ENCODE results near the gene GPR78. TPM values are rescaled to one million over a fixed set of nuclear protein-coding genes. Genes with fewer than 3 reads are reported as not detected.

Gene GPR78
- total RNA-seq, 1 donor from 2014 or later = 0.16 TPM

DNA sequence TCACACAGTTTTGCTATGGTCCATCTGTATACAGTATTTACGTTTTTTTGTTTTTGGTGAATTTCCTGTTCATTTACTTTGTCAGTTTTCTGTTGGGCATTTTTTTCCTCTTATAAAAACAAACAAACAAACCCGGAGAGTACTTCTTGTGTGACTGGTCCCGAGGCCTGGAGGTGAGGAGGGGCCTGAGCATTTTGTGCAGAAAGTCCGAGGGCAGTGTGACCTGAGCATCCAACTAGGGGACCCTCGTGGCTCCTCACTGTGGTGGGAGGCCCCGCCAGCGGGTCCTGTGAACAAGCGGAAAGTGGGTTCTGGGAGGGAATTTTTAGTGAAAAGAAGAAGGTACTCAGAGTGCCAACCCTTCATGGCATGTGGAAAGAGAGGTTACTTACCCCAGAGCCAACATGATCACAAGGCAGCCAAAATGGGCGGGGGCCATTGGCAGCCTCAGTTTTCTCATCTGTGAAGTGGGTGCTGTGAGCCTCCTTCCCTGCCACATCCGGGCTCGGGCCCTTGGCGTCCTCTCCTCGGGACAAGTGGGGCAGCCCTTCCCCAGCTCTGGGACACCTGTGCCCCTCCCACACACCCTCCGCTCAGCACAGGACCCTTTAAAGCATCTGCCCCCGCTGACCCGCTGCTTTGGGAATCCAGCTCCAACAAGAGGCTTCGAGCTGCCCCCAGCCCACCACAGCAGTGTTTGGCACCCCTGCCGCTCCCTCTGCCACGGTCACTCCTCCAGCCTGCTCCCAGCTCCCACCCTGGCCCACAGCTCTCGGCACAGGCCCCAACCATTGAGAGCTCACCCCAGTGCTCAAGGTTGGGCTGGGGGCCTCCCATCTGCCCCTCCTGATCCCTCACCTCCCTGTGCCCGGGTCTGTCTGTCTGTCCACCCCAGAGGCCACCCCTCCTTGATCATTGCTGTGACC, 22.8 kb upstream of the GPR78 start:
- no peak overlapping the region for H3K27ac Mint-ChIP-seq (ENCODE audit: unreplicated experiment)
- Histone ChIP-seq H3K9ac (ENCODE audit: low read length) (no peak overlapping the region), H3K4me1 (ENCODE audit: insufficient read depth, low read length) (peaks cover 8% of the 10 kb centered on the region), H2AFZ (ENCODE audit: low read depth, low read length) (no peak overlapping the region), H3K27ac (ENCODE audit: low read depth, low read length) (no peak overlapping the region), H3K4me2 (ENCODE audit: low read length) (no peak overlapping the region), H3K4me3 (ENCODE audit: insufficient read depth, low read depth, low read length) (no peak overlapping the region), H3K79me2 (ENCODE audit: insufficient read depth, low read length) (no peaks in the 10 kb centered on the region), H3K36me3 (ENCODE audit: insufficient read depth, low read length) (no peaks in the 10 kb centered on the region), H4K20me1 (ENCODE audit: insufficient read depth, low read length) (no peaks in the 10 kb centered on the region), H3K27me3 (ENCODE audit: insufficient read depth, low read length) (no peaks in the 10 kb centered on the region), H3K9me3 (ENCODE audit: insufficient read depth, low read depth, low read length) (no peaks in the 10 kb centered on the region)
- TF ChIP-seq, protein P1, sequence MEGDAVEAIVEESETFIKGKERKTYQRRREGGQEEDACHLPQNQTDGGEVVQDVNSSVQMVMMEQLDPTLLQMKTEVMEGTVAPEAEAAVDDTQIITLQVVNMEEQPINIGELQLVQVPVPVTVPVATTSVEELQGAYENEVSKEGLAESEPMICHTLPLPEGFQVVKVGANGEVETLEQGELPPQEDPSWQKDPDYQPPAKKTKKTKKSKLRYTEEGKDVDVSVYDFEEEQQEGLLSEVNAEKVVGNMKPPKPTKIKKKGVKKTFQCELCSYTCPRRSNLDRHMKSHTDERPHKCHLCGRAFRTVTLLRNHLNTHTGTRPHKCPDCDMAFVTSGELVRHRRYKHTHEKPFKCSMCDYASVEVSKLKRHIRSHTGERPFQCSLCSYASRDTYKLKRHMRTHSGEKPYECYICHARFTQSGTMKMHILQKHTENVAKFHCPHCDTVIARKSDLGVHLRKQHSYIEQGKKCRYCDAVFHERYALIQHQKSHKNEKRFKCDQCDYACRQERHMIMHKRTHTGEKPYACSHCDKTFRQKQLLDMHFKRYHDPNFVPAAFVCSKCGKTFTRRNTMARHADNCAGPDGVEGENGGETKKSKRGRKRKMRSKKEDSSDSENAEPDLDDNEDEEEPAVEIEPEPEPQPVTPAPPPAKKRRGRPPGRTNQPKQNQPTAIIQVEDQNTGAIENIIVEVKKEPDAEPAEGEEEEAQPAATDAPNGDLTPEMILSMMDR (IDR thresholded peaks at IDR 0.05; ENCODE audit: insufficient read depth, low read depth, low read length) = no peak
- no peaks in the 10 kb centered on the region for H3K9me3 Mint-ChIP-seq (ENCODE audit: unreplicated experiment)
- no peak overlapping the region for H3K4me3 Mint-ChIP-seq (ENCODE audit: unreplicated experiment)
- peaks cover 5% of the 10 kb centered on the region for H3K4me1 Mint-ChIP-seq (ENCODE audit: low read depth, unreplicated experiment)
- peaks cover 16% of the 10 kb centered on the region for H3K27me3 Mint-ChIP-seq (ENCODE audit: low read depth, unreplicated experiment)
- FAIRE-seq = no peak
- DNase-seq (ENCODE audit: low read depth) = no peak
- no peaks in the 10 kb centered on the region for H3K36me3 Mint-ChIP-seq (ENCODE audit: low read depth, unreplicated experiment)

DNA sequence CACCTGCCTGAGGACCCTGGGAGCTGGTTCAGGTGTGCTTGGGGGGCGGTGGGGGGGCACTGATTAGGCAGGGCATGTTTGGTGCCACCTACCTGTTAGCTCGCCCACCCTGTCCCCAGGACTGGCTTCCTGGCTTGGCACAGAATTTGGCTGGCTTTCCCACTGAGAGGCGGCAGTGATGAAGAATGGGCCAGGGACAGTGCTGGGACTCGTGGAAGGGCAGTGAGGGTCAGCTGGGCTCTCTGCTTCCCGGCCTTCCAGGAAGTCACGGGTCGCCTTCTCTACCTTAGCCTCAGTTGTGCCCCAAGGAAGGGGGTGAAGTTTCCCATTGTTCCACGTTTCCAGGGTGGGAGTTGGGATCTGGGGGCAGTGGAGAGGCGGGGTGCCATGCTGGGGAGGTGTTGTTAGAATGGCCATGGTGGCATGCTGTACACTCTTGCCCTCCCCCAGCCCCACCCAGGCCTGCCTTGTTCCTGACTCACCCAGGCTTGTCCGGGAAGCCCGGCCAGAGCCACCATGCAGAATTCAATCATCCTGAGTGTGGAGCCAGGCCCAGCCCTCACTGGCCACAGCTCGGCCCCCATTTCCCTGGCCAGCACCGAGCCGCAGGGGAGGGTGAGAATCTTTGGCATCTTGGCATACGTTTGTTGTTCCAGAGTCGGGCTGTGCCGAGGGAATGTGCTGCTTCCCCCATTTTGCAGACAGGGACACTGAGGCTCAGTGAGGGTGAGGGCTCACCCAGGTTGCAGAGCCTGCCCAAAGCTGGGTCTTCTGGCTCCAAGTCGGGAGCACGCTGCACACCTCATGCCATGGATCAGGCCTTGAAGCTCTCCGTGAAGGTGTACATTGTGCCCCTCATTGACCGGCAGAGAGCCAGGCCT, 21.9 kb upstream of the GPR78 start:
- FAIRE-seq (no peak), DNase-seq (ENCODE audit: low read depth) (peak; percentile 37)
- Histone ChIP-seq H3K27me3 (ENCODE audit: insufficient read depth, low read length) (no peaks in the 10 kb centered on the region), H3K9me3 (ENCODE audit: insufficient read depth, low read depth, low read length) (no peaks in the 10 kb centered on the region), H3K4me3 (ENCODE audit: insufficient read depth, low read depth, low read length) (no peak overlapping the region), H3K4me1 (ENCODE audit: insufficient read depth, low read length) (peaks cover 8% of the 10 kb centered on the region), H3K36me3 (ENCODE audit: insufficient read depth, low read length) (no peaks in the 10 kb centered on the region), H3K4me2 (ENCODE audit: low read length) (no peak overlapping the region), H3K79me2 (ENCODE audit: insufficient read depth, low read length) (no peaks in the 10 kb centered on the region), H3K9ac (ENCODE audit: low read length) (no peak overlapping the region), H4K20me1 (ENCODE audit: insufficient read depth, low read length) (no peaks in the 10 kb centered on the region), H2AFZ (ENCODE audit: low read depth, low read length) (no peak overlapping the region), H3K27ac (ENCODE audit: low read depth, low read length) (no peak overlapping the region)
- peaks cover 14% of the 10 kb centered on the region for H3K27me3 Mint-ChIP-seq (ENCODE audit: low read depth, unreplicated experiment)
- no peak overlapping the region for H3K27ac Mint-ChIP-seq (ENCODE audit: unreplicated experiment)
- no peaks in the 10 kb centered on the region for H3K9me3 Mint-ChIP-seq (ENCODE audit: unreplicated experiment)
- TF ChIP-seq, protein P1 (IDR thresholded peaks at IDR 0.05; ENCODE audit: insufficient read depth, low read depth, low read length) = no peak
- TF ChIP-seq EZH2 (IDR thresholded peaks at IDR 0.05; ENCODE audit: insufficient read depth, low read length) = no peak
- H3K36me3 Mint-ChIP-seq (ENCODE audit: low read depth, unreplicated experiment) = no peaks in the 10 kb centered on the region
- peaks cover 5% of the 10 kb centered on the region for H3K4me1 Mint-ChIP-seq (ENCODE audit: low read depth, unreplicated experiment)
- H3K4me3 Mint-ChIP-seq (ENCODE audit: unreplicated experiment) = no peak overlapping the region
